ENCODE results near the gene HCRT. TPM values are rescaled to one million over a fixed set of nuclear protein-coding genes. Genes with fewer than 3 reads are reported as not detected.

The HCRT gene
- polyA plus RNA-seq, 1 donor from 2014 or later: not detected

DNA sequence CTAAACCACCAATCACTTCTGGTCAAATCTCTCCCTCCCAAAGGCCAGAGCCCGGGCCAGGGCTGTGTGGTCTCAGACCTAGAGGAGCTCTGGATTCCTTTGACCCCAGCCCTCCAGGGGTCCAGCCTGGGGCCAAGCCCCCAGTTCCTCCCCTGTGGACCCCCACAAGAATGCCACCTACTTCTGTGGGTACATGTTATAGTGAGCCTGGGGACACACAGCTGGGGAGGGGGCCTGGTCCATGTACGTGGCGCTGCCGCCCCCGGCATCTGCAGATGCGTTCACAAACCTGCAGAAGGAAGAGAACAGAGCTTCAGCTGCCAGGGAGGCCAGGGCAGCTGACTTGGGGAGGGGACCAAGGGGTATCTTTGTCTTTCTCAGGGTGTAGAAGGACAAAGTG is 16.9 kb upstream of the HCRT start:
- H3K9me2 ChIP-seq (ENCODE audit: insufficient read depth, low read length): no peaks in the 10 kb centered on the region
- H3K79me2 ChIP-seq (replicated peaks; ENCODE audit: insufficient read depth, low read length): no peaks in the 10 kb centered on the region
- no peak overlapping the region for H3K9ac ChIP-seq (ENCODE audit: low read length)
- H3K27me3 ChIP-seq (ENCODE audit: insufficient read depth, low read depth, low read length): no peaks in the 10 kb centered on the region
- H4K20me1 ChIP-seq (ENCODE audit: insufficient read depth): no peaks in the 10 kb centered on the region
- TF ChIP-seq MXI1 (conservative IDR thresholded peaks at IDR 0.05; ENCODE audit: poor library complexity, severe bottlenecking) (no peak), SMC3 (conservative IDR thresholded peaks at IDR 0.05; ENCODE audit: poor library complexity) (no peak), RAD21 (conservative IDR thresholded peaks at IDR 0.05) (no peak), POLR2AphosphoS5 (IDR thresholded peaks at IDR 0.05) (no peak), REST (IDR thresholded peaks at IDR 0.05; ENCODE audit: borderline replicate concordance) (no peak), EZH2 (IDR thresholded peaks at IDR 0.05; ENCODE audit: borderline replicate concordance, insufficient read depth, low read length, poor library complexity, severe bottlenecking) (no peak), TAF1 (IDR thresholded peaks at IDR 0.05; ENCODE audit: low read depth) (no peak), EP300 (conservative IDR thresholded peaks at IDR 0.05; ENCODE audit: poor library complexity, severe bottlenecking) (no peak)
- TF ChIP-seq, protein P1, sequence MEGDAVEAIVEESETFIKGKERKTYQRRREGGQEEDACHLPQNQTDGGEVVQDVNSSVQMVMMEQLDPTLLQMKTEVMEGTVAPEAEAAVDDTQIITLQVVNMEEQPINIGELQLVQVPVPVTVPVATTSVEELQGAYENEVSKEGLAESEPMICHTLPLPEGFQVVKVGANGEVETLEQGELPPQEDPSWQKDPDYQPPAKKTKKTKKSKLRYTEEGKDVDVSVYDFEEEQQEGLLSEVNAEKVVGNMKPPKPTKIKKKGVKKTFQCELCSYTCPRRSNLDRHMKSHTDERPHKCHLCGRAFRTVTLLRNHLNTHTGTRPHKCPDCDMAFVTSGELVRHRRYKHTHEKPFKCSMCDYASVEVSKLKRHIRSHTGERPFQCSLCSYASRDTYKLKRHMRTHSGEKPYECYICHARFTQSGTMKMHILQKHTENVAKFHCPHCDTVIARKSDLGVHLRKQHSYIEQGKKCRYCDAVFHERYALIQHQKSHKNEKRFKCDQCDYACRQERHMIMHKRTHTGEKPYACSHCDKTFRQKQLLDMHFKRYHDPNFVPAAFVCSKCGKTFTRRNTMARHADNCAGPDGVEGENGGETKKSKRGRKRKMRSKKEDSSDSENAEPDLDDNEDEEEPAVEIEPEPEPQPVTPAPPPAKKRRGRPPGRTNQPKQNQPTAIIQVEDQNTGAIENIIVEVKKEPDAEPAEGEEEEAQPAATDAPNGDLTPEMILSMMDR (IDR thresholded peaks at IDR 0.05; ENCODE audit: poor library complexity, severe bottlenecking): no peak
- no peak overlapping the region for H2AFZ ChIP-seq (ENCODE audit: low read depth, low read length)
- H3K27ac ChIP-seq (ENCODE audit: low read length): no peak overlapping the region
- no peaks in the 10 kb centered on the region for H3F3A ChIP-seq (ENCODE audit: insufficient read depth, low read length, poor library complexity, severe bottlenecking)
- no peak overlapping the region for H3K4me2 ChIP-seq (ENCODE audit: low read length)
- no peak overlapping the region for H3K4me3 ChIP-seq (ENCODE audit: low read length)
- no peaks in the 10 kb centered on the region for H3K9me3 ChIP-seq (ENCODE audit: low read length)
- no peaks in the 10 kb centered on the region for H3K36me3 ChIP-seq (ENCODE audit: insufficient read depth, low read length)

GRCh38 chr17:42201458-42201772 is 16.2 kb upstream of the HCRT start:
- Histone ChIP-seq H3K4me2 (ENCODE audit: low read length) (no peak overlapping the region), H3K27me3 (ENCODE audit: insufficient read depth, low read depth, low read length) (no peaks in the 10 kb centered on the region), H4K20me1 (ENCODE audit: insufficient read depth) (no peaks in the 10 kb centered on the region), H2AFZ (ENCODE audit: low read depth, low read length) (no peak overlapping the region), H3K79me2 (replicated peaks; ENCODE audit: insufficient read depth, low read length) (no peaks in the 10 kb centered on the region), H3K9me3 (ENCODE audit: low read length) (no peaks in the 10 kb centered on the region), H3F3A (ENCODE audit: insufficient read depth, low read length, poor library complexity, severe bottlenecking) (no peaks in the 10 kb centered on the region), H3K9me2 (ENCODE audit: insufficient read depth, low read length) (no peaks in the 10 kb centered on the region), H3K27ac (ENCODE audit: low read length) (no peak overlapping the region), H3K9ac (ENCODE audit: low read length) (no peak overlapping the region), H3K4me3 (ENCODE audit: low read length) (no peak overlapping the region), H3K36me3 (ENCODE audit: insufficient read depth, low read length) (no peaks in the 10 kb centered on the region)
- TF ChIP-seq EP300 (conservative IDR thresholded peaks at IDR 0.05; ENCODE audit: poor library complexity, severe bottlenecking) (no peak), POLR2AphosphoS5 (IDR thresholded peaks at IDR 0.05) (no peak), TAF1 (IDR thresholded peaks at IDR 0.05; ENCODE audit: low read depth) (no peak), EZH2 (IDR thresholded peaks at IDR 0.05; ENCODE audit: borderline replicate concordance, insufficient read depth, low read length, poor library complexity, severe bottlenecking) (no peak)
- TF ChIP-seq, protein P1 (IDR thresholded peaks at IDR 0.05; ENCODE audit: poor library complexity, severe bottlenecking): no peak

Measured in neural cell (in vitro differentiated cells).